GM21390 (cell line): Measurements from ENCODE around the gene NDE1.
A peak's percentile ranks its signal among the peaks of the same experiment; 100 is the strongest.
"Not testable (repeated sequence)": the region's sequence is repeated elsewhere in the genome, so short reads cannot be mapped to it uniquely, and the experiment has no call there.

Experiments
- ATAC-seq: cut with Tn5 transposase; IDR thresholded peaks from one replicate; pipeline ENCODE4 v1.9.1; 2021; ENCODE audit not compliant: unreplicated experiment

Gene NDE1

GRCh38 chr16:15620611-15621195, 29.3 kb upstream of the NDE1 start:
- no peak for ATAC-seq

- no peak for ATAC-seq
Observed at GRCh38 chr16:15621456-15621855, 28.6 kb upstream of the NDE1 start.

- no peak for ATAC-seq
Observed at GRCh38 chr16:15621889-15622288, 28.2 kb upstream of the NDE1 start.

- no peak for ATAC-seq
Observed at GRCh38 chr16:15631730-15632409, 18.2 kb upstream of the NDE1 start.

- no peak for ATAC-seq
Observed at GRCh38 chr16:15635926-15636325, 14.1 kb upstream of the NDE1 start.

GRCh38 chr16:15636392-15636873, 13.6 kb upstream of the NDE1 start:
- no peak for ATAC-seq

- no peak for ATAC-seq
Observed at GRCh38 chr16:15639061-15639568, 10.9 kb upstream of the NDE1 start.

- ATAC-seq: no peak
Observed at GRCh38 chr16:15640966-15641365, 9.1 kb upstream of the NDE1 start.

GRCh38 chr16:15641753-15642556, 8.1 kb upstream of the NDE1 start:
- no peak for ATAC-seq

GRCh38 chr16:15642557-15643047, 7.4 kb upstream of the NDE1 start:
- ATAC-seq: peak; percentile 54

- ATAC-seq: peak; percentile 35
Observed at GRCh38 chr16:15643048-15643945, 6.7 kb upstream of the NDE1 start, which contains the start of gene MARF1. TSS of gene MARF1 (minus strand) at chr16:15643154. CDS start at chr16:15639233, 3,921 bp downstream.

- ATAC-seq: no peak
Observed at GRCh38 chr16:15643946-15644250, 6.1 kb upstream of the NDE1 start.

GRCh38 chr16:15644267-15644961, 5.6 kb upstream of the NDE1 start:
- no peak for ATAC-seq

GRCh38 chr16:15644962-15645465, 5.0 kb upstream of the NDE1 start:
- not testable (repeated sequence) for ATAC-seq

GRCh38 chr16:15646557-15647293, 3.3 kb upstream of the NDE1 start:
- ATAC-seq: not testable (repeated sequence)

GRCh38 chr16:15647294-15648014, 2.6 kb upstream of the NDE1 start:
- ATAC-seq: no peak

- no peak for ATAC-seq
Observed at GRCh38 chr16:15648135-15648730, 1.8 kb upstream of the NDE1 start.

- ATAC-seq: not testable (repeated sequence)
Observed at GRCh38 chr16:15649311-15649710, 734 bp upstream of the NDE1 start.
